ENCODE measurements around the gene EPB41L4A.

- TF ChIP-seq CTCF (optimal IDR thresholded peaks at IDR 0.05 in 1 of 3, IDR thresholded peaks at IDR 0.05 in 1 of 3, conservative IDR thresholded peaks at IDR 0.05 in 1 of 3; ENCODE audit: extremely low read depth in 1 of 3, insufficient read depth in 2 of 3, low read length in 3 of 3) (no peak), EZH2 (IDR thresholded peaks at IDR 0.05; ENCODE audit: low read length) (no peak)
Measured at GRCh38 chr5:112346411-112347044, 72.5 kb downstream of the EPB41L4A start.

All from keratinocyte (primary cell).